SK-N-SH (cell line): ENCODE data around the gene ACCS.

Experiments used
- ELF1 ChIP-seq: IDR thresholded peaks from 2 replicates; pipeline ENCODE4 v1.4.0; 2012
- EP300 ChIP-seq, 2 experiments: IDR thresholded peaks; 2 replicates each; pipeline versions ENCODE4 v1.4.0 to v1.6.1; 2012; ENCODE audit warnings: borderline replicate concordance in 1 of 2, low read depth in 1 of 2, low read length in 1 of 2
- EZH2phosphoT487 ChIP-seq: fragments of 200-600 bp; sonication (generic); IDR thresholded peaks from 2 replicates; pipeline ENCODE4 v1.6.1; 2017; ENCODE audit warnings: low read depth, mixed run types, mild to moderate bottlenecking, antibody characterized with exemption, moderate library complexity, borderline replicate concordance
- FOXJ3 ChIP-seq: sonication (generic); formaldehyde crosslinking; IDR thresholded peaks from 2 replicates; pipeline ENCODE4 v1.5.1; 2020; ENCODE audit warnings: mild to moderate bottlenecking, missing genetic modification reagents
- FOXM1 ChIP-seq: IDR thresholded peaks from 2 replicates; pipeline ENCODE4 v1.4.0; 2012; ENCODE audit warnings: low read depth, mild to moderate bottlenecking
- JUND ChIP-seq: IDR thresholded peaks from 2 replicates; pipeline ENCODE4 v1.4.0; 2012
- POLR2AphosphoS5 ChIP-seq: IDR thresholded peaks from 2 replicates; pipeline ENCODE4 v1.6.1; 2012; ENCODE audit warnings: low read depth, low read length
- RCOR1 ChIP-seq: fragments of 150-350 bp; IDR thresholded peaks from 2 replicates; pipeline ENCODE4 v1.6.1; 2017; ENCODE audit warnings: antibody characterized with exemption, low read length
- REST ChIP-seq: IDR thresholded peaks from 2 replicates; pipeline ENCODE4 v1.6.1; 2012; ENCODE audit warnings: mild to moderate bottlenecking, low read depth, low read length, moderate library complexity
- SMC3 ChIP-seq: IDR thresholded peaks from 2 replicates; pipeline ENCODE4 v1.6.1; 2012; ENCODE audit warnings: low read depth, low read length, improper control_type of control experiment
- YY1 ChIP-seq: IDR thresholded peaks from 2 replicates; pipeline ENCODE4 v1.4.0; 2012; ENCODE audit warnings: low read depth, mild to moderate bottlenecking
- TF ChIP-seq, protein P1 (sequence below): fragments of 200-600 bp; sonication (generic); IDR thresholded peaks from 2 replicates; pipeline ENCODE4 v1.6.1; 2017; ENCODE audit warnings: antibody characterized with exemption, mild to moderate bottlenecking, moderate library complexity
- TF ChIP-seq, protein P2 (sequence below): IDR thresholded peaks from 2 replicates; pipeline ENCODE4 v1.4.0; 2012; ENCODE audit warnings: low read depth
- TF ChIP-seq, protein P3 (sequence below): fragments of 150-350 bp; IDR thresholded peaks from 2 replicates; pipeline ENCODE4 v1.6.1; 2017; ENCODE audit warnings: antibody characterized with exemption, low read length, low read depth, borderline replicate concordance

DNA sequence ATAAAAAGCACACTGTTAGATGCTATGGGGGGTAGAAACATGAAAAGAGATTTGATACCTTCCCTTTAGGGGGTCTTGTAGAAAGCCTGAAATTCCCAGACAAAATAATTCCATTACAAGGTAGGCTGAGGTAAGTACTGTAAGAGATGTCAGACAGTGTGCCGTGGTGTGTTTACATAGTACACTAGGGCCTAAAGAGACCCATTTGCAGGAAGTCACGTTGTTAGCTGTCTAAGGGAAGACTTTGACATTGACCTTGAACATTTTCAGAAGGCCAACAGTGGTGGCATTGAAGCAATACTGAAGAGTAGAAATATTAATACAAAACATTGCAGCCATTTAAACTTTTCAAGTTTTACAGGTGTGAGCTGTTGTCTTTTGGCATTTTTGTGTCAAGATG is 60.2 kb downstream of the ACCS start:
- TF ChIP-seq FOXM1, result no peak
- no peak for TF ChIP-seq ELF1
- TF ChIP-seq, protein P1, sequence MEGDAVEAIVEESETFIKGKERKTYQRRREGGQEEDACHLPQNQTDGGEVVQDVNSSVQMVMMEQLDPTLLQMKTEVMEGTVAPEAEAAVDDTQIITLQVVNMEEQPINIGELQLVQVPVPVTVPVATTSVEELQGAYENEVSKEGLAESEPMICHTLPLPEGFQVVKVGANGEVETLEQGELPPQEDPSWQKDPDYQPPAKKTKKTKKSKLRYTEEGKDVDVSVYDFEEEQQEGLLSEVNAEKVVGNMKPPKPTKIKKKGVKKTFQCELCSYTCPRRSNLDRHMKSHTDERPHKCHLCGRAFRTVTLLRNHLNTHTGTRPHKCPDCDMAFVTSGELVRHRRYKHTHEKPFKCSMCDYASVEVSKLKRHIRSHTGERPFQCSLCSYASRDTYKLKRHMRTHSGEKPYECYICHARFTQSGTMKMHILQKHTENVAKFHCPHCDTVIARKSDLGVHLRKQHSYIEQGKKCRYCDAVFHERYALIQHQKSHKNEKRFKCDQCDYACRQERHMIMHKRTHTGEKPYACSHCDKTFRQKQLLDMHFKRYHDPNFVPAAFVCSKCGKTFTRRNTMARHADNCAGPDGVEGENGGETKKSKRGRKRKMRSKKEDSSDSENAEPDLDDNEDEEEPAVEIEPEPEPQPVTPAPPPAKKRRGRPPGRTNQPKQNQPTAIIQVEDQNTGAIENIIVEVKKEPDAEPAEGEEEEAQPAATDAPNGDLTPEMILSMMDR, result no peak
- no peak for TF ChIP-seq SMC3
- TF ChIP-seq JUND, result no peak
- TF ChIP-seq EZH2phosphoT487, result no peak
- TF ChIP-seq, protein P2, sequence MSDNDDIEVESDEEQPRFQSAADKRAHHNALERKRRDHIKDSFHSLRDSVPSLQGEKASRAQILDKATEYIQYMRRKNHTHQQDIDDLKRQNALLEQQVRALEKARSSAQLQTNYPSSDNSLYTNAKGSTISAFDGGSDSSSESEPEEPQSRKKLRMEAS, result no peak
- TF ChIP-seq REST, result no peak
- no peak for TF ChIP-seq EP300 (IDR thresholded peaks at IDR 0.05; ENCODE audit: borderline replicate concordance in 1 of 2, low read depth in 1 of 2, low read length in 1 of 2)
- TF ChIP-seq POLR2AphosphoS5, result no peak
- TF ChIP-seq FOXJ3, result no peak
- TF ChIP-seq YY1, result no peak
- TF ChIP-seq, protein P3, sequence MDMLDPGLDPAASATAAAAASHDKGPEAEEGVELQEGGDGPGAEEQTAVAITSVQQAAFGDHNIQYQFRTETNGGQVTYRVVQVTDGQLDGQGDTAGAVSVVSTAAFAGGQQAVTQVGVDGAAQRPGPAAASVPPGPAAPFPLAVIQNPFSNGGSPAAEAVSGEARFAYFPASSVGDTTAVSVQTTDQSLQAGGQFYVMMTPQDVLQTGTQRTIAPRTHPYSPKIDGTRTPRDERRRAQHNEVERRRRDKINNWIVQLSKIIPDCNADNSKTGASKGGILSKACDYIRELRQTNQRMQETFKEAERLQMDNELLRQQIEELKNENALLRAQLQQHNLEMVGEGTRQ, result no peak
- no peak for TF ChIP-seq RCOR1
